ENCODE results near the gene DOCK10. TPM values are rescaled to one million over a fixed set of nuclear protein-coding genes. Genes with fewer than 3 reads are reported as not detected.

Gene DOCK10
- total RNA-seq, 1 donor from 2014 or later, result 9.8 TPM

GRCh38 chr2:224731665-224732064 lies 310.6 kb downstream of the DOCK10 start:
- Histone ChIP-seq H3K9me3 (no peaks in the 10 kb centered on the region), H3K36me3 (no peaks in the 10 kb centered on the region), H3K27me3 (no peaks in the 10 kb centered on the region), H3K27ac (no peak overlapping the region), H3K4me1 (no peaks in the 10 kb centered on the region), H3K4me3 (no peak overlapping the region)
- intact Hi-C loops (cut with DNase I), result no loop called here
- TF ChIP-seq POLR2AphosphoS5 (IDR thresholded peaks at IDR 0.05; ENCODE audit: insufficient read depth in 1 of 2, low read depth in 1 of 2), result no peak
- no peak for TF ChIP-seq POLR2A (IDR thresholded peaks at IDR 0.05)
- no peak for TF ChIP-seq CTCF (IDR thresholded peaks at IDR 0.05)
- DNase-seq (ENCODE audit: extremely low spot score in 2 of 2), result no peak

DNA sequence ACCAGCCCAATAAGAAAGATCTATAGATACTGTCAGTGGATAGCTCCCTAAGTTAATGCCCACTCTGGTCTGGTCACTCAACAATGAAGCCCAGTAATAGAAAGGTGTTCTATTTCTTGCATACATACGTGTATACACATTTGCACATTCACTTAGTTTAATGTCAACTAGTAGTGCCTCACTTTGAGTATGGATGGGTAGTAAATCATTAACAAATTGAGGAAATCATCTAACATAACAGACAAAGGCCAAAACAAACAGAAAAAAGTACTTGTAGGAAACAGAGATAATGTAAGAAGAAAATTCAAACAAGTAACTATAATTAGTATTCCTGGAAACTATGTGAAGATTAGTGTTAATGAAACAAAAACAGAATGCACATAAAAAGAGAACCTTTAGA lies 312.8 kb downstream of the DOCK10 start:
- no peak overlapping the region for H3K27ac ChIP-seq
- no peaks in the 10 kb centered on the region for H3K9me3 ChIP-seq
- no peaks in the 10 kb centered on the region for H3K27me3 ChIP-seq
- H3K4me1 ChIP-seq, result no peaks in the 10 kb centered on the region
- TF ChIP-seq POLR2AphosphoS5 (IDR thresholded peaks at IDR 0.05; ENCODE audit: insufficient read depth in 1 of 2, low read depth in 1 of 2), result no peak
- TF ChIP-seq POLR2A (IDR thresholded peaks at IDR 0.05), result no peak
- no peak for TF ChIP-seq CTCF (IDR thresholded peaks at IDR 0.05)
- intact Hi-C loops (cut with DNase I), result no loop called here
- H3K36me3 ChIP-seq, result no peaks in the 10 kb centered on the region
- no peak overlapping the region for H3K4me3 ChIP-seq
- DNase-seq (ENCODE audit: extremely low spot score in 2 of 2), result no peak

DNA sequence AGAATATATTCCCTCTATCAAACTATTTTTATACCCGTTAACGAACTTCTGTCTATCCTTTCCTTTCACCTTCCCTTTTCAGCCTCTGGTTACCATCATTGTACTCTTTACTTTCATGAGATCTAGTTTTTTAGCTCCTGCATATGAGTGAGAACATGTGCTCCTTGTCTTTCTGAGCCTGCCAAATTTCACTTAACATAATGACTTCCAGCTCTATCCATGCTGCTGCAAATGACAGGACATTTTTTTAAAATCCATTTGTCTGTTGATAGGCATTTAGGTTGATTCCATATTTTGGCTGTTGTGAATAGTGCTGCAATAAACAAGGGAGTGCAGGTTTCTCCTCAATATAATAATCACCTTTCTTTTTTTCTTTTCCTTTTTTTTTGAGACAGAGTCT lies 317.9 kb downstream of the DOCK10 start:
- no peak for DNase-seq (ENCODE audit: extremely low spot score in 2 of 2)
- no peaks in the 10 kb centered on the region for H3K27me3 ChIP-seq
- no peak for TF ChIP-seq POLR2AphosphoS5 (IDR thresholded peaks at IDR 0.05; ENCODE audit: insufficient read depth in 1 of 2, low read depth in 1 of 2)
- TF ChIP-seq CTCF (IDR thresholded peaks at IDR 0.05), result no peak
- TF ChIP-seq POLR2A (IDR thresholded peaks at IDR 0.05), result no peak
- no peaks in the 10 kb centered on the region for H3K9me3 ChIP-seq
- no peak overlapping the region for H3K27ac ChIP-seq
- H3K4me1 ChIP-seq, result no peaks in the 10 kb centered on the region
- intact Hi-C loops (cut with DNase I), result no loop called here
- no peak overlapping the region for H3K4me3 ChIP-seq
- H3K36me3 ChIP-seq, result no peaks in the 10 kb centered on the region

DNA sequence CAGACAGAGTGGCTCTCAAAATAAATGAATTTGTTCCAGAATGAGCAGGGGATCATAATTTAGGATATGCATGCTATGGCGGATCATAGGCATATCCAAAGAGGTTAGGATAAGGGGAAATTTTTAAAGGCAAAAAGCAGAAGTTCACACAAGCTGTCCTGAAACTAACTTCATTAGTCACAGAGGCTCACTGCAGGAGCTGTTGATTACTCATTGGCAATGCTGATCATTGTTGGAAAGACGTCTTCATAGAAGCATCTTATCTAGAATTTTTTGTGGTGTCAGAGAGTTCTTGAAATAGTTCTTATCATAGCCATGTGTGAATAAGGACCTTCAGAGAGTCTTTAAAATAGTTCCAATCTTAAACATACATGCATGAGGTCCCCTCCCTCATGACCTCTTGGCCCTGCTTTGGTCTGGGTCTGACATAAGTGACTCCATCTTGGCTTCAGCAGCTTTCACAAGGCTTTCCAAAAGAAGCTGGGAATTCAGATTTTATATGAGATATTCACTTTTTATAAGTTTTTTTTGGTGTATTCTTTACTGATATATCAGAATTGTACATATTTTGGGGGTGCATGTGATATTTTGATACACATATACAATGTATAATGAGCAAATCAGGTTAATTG lies 318.6 kb downstream of the DOCK10 start:
- intact Hi-C loops (cut with DNase I), result no loop called here
- Histone ChIP-seq H3K27ac (no peak overlapping the region), H3K4me1 (no peaks in the 10 kb centered on the region), H3K36me3 (no peaks in the 10 kb centered on the region), H3K27me3 (no peaks in the 10 kb centered on the region), H3K4me3 (no peak overlapping the region), H3K9me3 (no peaks in the 10 kb centered on the region)
- no peak for DNase-seq (ENCODE audit: extremely low spot score in 2 of 2)
- TF ChIP-seq POLR2AphosphoS5 (IDR thresholded peaks at IDR 0.05; ENCODE audit: insufficient read depth in 1 of 2, low read depth in 1 of 2) (no peak), CTCF (IDR thresholded peaks at IDR 0.05) (no peak), POLR2A (IDR thresholded peaks at IDR 0.05) (no peak)

- Histone ChIP-seq H3K27me3 (no peaks in the 10 kb centered on the region), H3K4me3 (no peak overlapping the region), H3K27ac (no peak overlapping the region), H3K4me1 (no peaks in the 10 kb centered on the region), H3K36me3 (no peaks in the 10 kb centered on the region), H3K9me3 (no peaks in the 10 kb centered on the region)
- no peak for DNase-seq (ENCODE audit: extremely low spot score in 2 of 2)
- TF ChIP-seq POLR2A (IDR thresholded peaks at IDR 0.05) (no peak), POLR2AphosphoS5 (IDR thresholded peaks at IDR 0.05; ENCODE audit: insufficient read depth in 1 of 2, low read depth in 1 of 2) (no peak), CTCF (IDR thresholded peaks at IDR 0.05) (no peak)
- intact Hi-C loops (cut with DNase I), result no loop called here
Measured at GRCh38 chr2:224722770-224723169, 319.5 kb downstream of the DOCK10 start.

All from vagina (tissue), 2 donors.